Liver (tissue), 9 donors: ENCODE results near the gene RAP1GAP2. TPM values are rescaled to one million over a fixed set of nuclear protein-coding genes. Genes with fewer than 3 reads are reported as not detected.

Experiments
- DNase-seq: peaks from one replicate; pipeline ENCODE4 v3.0.0-alpha.2; 2017; ENCODE audit warnings: low spot score
- H3K27ac ChIP-seq, 2 donors: one replicate each; pipeline ENCODE4 v1.7.0; 2013; ENCODE audit warnings: inconsistent platforms in 2 of 2, low read length in 2 of 2, control low read depth in 1 of 2, low read depth in 1 of 2, mild to moderate bottlenecking in 1 of 2
- H3K27me3 ChIP-seq, 4 donors: one replicate each; pipeline versions ENCODE4 v1.6.1 to v1.7.0; 2013; ENCODE audit warnings: low read length in 3 of 4, inconsistent platforms in 1 of 4, mild to moderate bottlenecking in 1 of 4, moderate library complexity in 1 of 4; ENCODE audit not compliant: control insufficient read depth in 4 of 4, insufficient read depth in 4 of 4
- H3K36me3 ChIP-seq, 4 donors: one replicate each; pipeline versions ENCODE4 v1.6.1 to v1.7.0; 2013; ENCODE audit warnings: low read length in 3 of 4, mild to moderate bottlenecking in 3 of 4, low read depth in 1 of 4, moderate library complexity in 1 of 4; ENCODE audit not compliant: control insufficient read depth in 4 of 4, insufficient read depth in 3 of 4
- H3K4me1 ChIP-seq, 4 donors: one replicate each; pipeline versions ENCODE4 v1.6.1 to v1.7.0; 2013; ENCODE audit warnings: low read length in 3 of 4, mild to moderate bottlenecking in 3 of 4, moderate library complexity in 1 of 4; ENCODE audit not compliant: control insufficient read depth in 4 of 4, insufficient read depth in 4 of 4
- H3K4me3 ChIP-seq, 3 donors: one replicate each; pipeline versions ENCODE4 v1.6.1 to v1.7.0; 2013; ENCODE audit warnings: low read length in 3 of 3, control low read depth in 1 of 3, low read depth in 1 of 3, mild to moderate bottlenecking in 1 of 3
- H3K9ac ChIP-seq, 2 donors: one replicate each; pipeline ENCODE4 v1.7.0; 2013; ENCODE audit warnings: low read length in 2 of 2, mild to moderate bottlenecking in 2 of 2, moderate library complexity in 2 of 2, control low read depth in 1 of 2, low read depth in 1 of 2
- H3K9me3 ChIP-seq, 4 donors: one replicate each; pipeline versions ENCODE4 v1.6.1 to v1.7.0; 2013; ENCODE audit warnings: low read length in 3 of 4; ENCODE audit not compliant: control insufficient read depth in 4 of 4
- ATF3 ChIP-seq: IDR thresholded peaks from 2 replicates; pipeline ENCODE4 v1.6.1; 2016; ENCODE audit warnings: antibody characterized with exemption
- CTCF ChIP-seq: fragments of 150-350 bp; IDR thresholded peaks from 2 replicates; pipeline ENCODE4 v1.5.1; 2017; ENCODE audit warnings: improper control_type of control experiment, low read depth, low read length; ENCODE audit not compliant: missing input control
- EGR1 ChIP-seq, 2 donors: IDR thresholded peaks; 2 replicates each; pipeline ENCODE4 v1.6.1; 2016 to 2018; ENCODE audit warnings: antibody characterized with exemption in 2 of 2, low read depth in 2 of 2
- FOXA1 ChIP-seq: IDR thresholded peaks from 2 replicates; pipeline ENCODE4 v1.6.1; 2016; ENCODE audit warnings: antibody characterized with exemption
- GABPA ChIP-seq, 2 donors: IDR thresholded peaks in 1 of 2; conservative IDR thresholded peaks in 1 of 2; 2 replicates each; pipeline ENCODE4 v1.6.1; 2016; ENCODE audit warnings: antibody characterized with exemption in 2 of 2, mild to moderate bottlenecking in 1 of 2, moderate library complexity in 1 of 2
- HNF4A ChIP-seq, 2 donors: conservative IDR thresholded peaks; 2 replicates each; pipeline ENCODE4 v1.6.1; 2016; ENCODE audit warnings: antibody characterized with exemption in 2 of 2, mild to moderate bottlenecking in 2 of 2
- HNF4G ChIP-seq: IDR thresholded peaks from 2 replicates; pipeline ENCODE4 v1.6.1; 2016; ENCODE audit warnings: antibody characterized with exemption
- JUND ChIP-seq, 2 donors: IDR thresholded peaks; 2 replicates each; pipeline ENCODE4 v1.6.1; 2016; ENCODE audit warnings: antibody characterized with exemption in 2 of 2
- MAX ChIP-seq: IDR thresholded peaks from 2 replicates; pipeline ENCODE4 v1.6.1; 2016; ENCODE audit warnings: antibody characterized with exemption
- NR2F2 ChIP-seq: IDR thresholded peaks from 2 replicates; pipeline ENCODE4 v1.6.1; 2016; ENCODE audit warnings: antibody characterized with exemption
- RAD21 ChIP-seq, 2 donors: IDR thresholded peaks; 2 replicates each; pipeline ENCODE4 v1.6.1; 2016; ENCODE audit warnings: antibody characterized with exemption in 2 of 2, mild to moderate bottlenecking in 2 of 2
- REST ChIP-seq: IDR thresholded peaks from 2 replicates; pipeline ENCODE4 v1.6.1; 2016; ENCODE audit warnings: antibody characterized with exemption, mild to moderate bottlenecking
- RXRA ChIP-seq, 2 donors: IDR thresholded peaks; 2 replicates each; pipeline ENCODE4 v1.6.1; 2017 to 2018; ENCODE audit warnings: antibody characterized with exemption in 2 of 2, mild to moderate bottlenecking in 1 of 2
- SP1 ChIP-seq: IDR thresholded peaks from 2 replicates; pipeline ENCODE4 v1.6.1; 2018; ENCODE audit warnings: antibody characterized with exemption, mild to moderate bottlenecking
- TAF1 ChIP-seq: conservative IDR thresholded peaks from 2 replicates; pipeline ENCODE4 v1.6.1; 2016; ENCODE audit warnings: antibody characterized with exemption, mild to moderate bottlenecking
- YY1 ChIP-seq: IDR thresholded peaks from 2 replicates; pipeline ENCODE4 v1.6.1; 2016; ENCODE audit warnings: antibody characterized with exemption, mild to moderate bottlenecking
- ZBTB33 ChIP-seq: IDR thresholded peaks from 2 replicates; pipeline ENCODE4 v1.6.1; 2016; ENCODE audit warnings: antibody characterized with exemption
- WGBS: extraction: QIAGEN DNeasy Blood & Tissue Kit; methylation state at CpG from one replicate; pipeline ENCODE4 v1.1.7; 2013; 5-methylcytosine and 5-hydroxymethylcytosine counted together
- polyA plus RNA-seq, 2 donors: library from polyadenylated mRNA; stranded (reverse) in 1 of 2; unstranded in 1 of 2; fragments of 200-250 nt in 1 of 2; fragments of >200 nt in 1 of 2; fragmentation: Nextera tagmentation in 1 of 2; extraction: Ambion mirVana in 1 of 2; gene quantifications; one replicate each; pipeline versions ENCODE4 v1.2.1 to v1.2.3, GENCODE V29; 2013 to 2015
- total RNA-seq, 2 donors: library from RNA; depleted of rRNA; stranded (reverse); fragments of >200 nt; gene quantifications; one replicate each; pipeline ENCODE4 v1.2.3, GENCODE V29; 2014
- donor health status: healthy.
- donor health status: healthy.
- donor health status: healthy.
- donor health status: healthy.
- donor health status: healthy.

RAP1GAP2 gene
- total and polyA plus RNA-seq, 4 donors = 0.56 to 1.7 (median 1.1) TPM

- H3K9me3 ChIP-seq = no peaks in the 10 kb centered on the region
- TF ChIP-seq RAD21 (IDR thresholded peaks at IDR 0.05) = no peak
- no peak for TF ChIP-seq CTCF
- no peak for TF ChIP-seq RXRA (IDR thresholded peaks at IDR 0.05)
- TF ChIP-seq MAX = no peak
- no peak for TF ChIP-seq SP1
- no peak for TF ChIP-seq NR2F2
- TF ChIP-seq TAF1 = no peak
- no peak for TF ChIP-seq JUND (IDR thresholded peaks at IDR 0.05)
- no peaks in the 10 kb centered on the region for H3K36me3 ChIP-seq
- no peak for DNase-seq
- peaks cover 0 to 4% (median 0%) of the 10 kb centered on the region in 4 donors for H3K4me1 ChIP-seq
- no peak overlapping the region for H3K9ac ChIP-seq
- no peak overlapping the region for H3K27ac ChIP-seq
- no peak overlapping the region for H3K4me3 ChIP-seq
- 79% methylated on average over 11 of the region's 11 CpGs for WGBS
- H3K27me3 ChIP-seq = no peaks in the 10 kb centered on the region
Observed at GRCh38 chr17:2797637-2798036, 1.4 kb downstream of the RAP1GAP2 start.

GRCh38 chr17:2798188-2798587 is 1.9 kb downstream of the RAP1GAP2 start:
- no peaks in the 10 kb centered on the region for H3K27me3 ChIP-seq
- no peak overlapping the region for H3K4me3 ChIP-seq
- no peak overlapping the region for H3K9ac ChIP-seq
- H3K36me3 ChIP-seq = no peaks in the 10 kb centered on the region
- DNase-seq = no peak
- no peaks in the 10 kb centered on the region for H3K9me3 ChIP-seq
- WGBS = 84% methylated on average over 11 of the region's 11 CpGs
- H3K4me1 ChIP-seq = peaks cover 0 to 4% (median 0%) of the 10 kb centered on the region in 4 donors
- no peak overlapping the region for H3K27ac ChIP-seq
- TF ChIP-seq REST (no peak), JUND (IDR thresholded peaks at IDR 0.05) (no peak), MAX (no peak), ATF3 (no peak), HNF4A (conservative IDR thresholded peaks at IDR 0.05) (no peak), GABPA (IDR thresholded peaks at IDR 0.05 in 1 of 2, conservative IDR thresholded peaks at IDR 0.05 in 1 of 2) (no peak), YY1 (no peak), RXRA (IDR thresholded peaks at IDR 0.05) (no peak), CTCF (no peak), NR2F2 (no peak), ZBTB33 (no peak), EGR1 (IDR thresholded peaks at IDR 0.05; ENCODE audit: low read depth in 2 of 2) (no peak), HNF4G (no peak), SP1 (no peak), FOXA1 (no peak)
